GM19351 (cell line): ENCODE data around the gene OTOP3.
"Not testable (repeated sequence)": the region's sequence is repeated elsewhere in the genome, so short reads cannot be mapped to it uniquely, and the experiment has no call there.

Experiments
- ATAC-seq: cut with Tn5 transposase; IDR thresholded peaks from one replicate; pipeline ENCODE4 v1.9.1; 2021; ENCODE audit warnings: mild to moderate bottlenecking, moderate library complexity; ENCODE audit not compliant: unreplicated experiment

The OTOP3 gene, protein sequence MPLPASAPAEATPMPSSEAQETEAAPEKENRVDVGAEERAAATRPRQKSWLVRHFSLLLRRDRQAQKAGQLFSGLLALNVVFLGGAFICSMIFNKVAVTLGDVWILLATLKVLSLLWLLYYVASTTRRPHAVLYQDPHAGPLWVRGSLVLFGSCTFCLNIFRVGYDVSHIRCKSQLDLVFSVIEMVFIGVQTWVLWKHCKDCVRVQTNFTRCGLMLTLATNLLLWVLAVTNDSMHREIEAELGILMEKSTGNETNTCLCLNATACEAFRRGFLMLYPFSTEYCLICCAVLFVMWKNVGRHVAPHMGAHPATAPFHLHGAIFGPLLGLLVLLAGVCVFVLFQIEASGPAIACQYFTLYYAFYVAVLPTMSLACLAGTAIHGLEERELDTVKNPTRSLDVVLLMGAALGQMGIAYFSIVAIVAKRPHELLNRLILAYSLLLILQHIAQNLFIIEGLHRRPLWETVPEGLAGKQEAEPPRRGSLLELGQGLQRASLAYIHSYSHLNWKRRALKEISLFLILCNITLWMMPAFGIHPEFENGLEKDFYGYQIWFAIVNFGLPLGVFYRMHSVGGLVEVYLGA

DNA sequence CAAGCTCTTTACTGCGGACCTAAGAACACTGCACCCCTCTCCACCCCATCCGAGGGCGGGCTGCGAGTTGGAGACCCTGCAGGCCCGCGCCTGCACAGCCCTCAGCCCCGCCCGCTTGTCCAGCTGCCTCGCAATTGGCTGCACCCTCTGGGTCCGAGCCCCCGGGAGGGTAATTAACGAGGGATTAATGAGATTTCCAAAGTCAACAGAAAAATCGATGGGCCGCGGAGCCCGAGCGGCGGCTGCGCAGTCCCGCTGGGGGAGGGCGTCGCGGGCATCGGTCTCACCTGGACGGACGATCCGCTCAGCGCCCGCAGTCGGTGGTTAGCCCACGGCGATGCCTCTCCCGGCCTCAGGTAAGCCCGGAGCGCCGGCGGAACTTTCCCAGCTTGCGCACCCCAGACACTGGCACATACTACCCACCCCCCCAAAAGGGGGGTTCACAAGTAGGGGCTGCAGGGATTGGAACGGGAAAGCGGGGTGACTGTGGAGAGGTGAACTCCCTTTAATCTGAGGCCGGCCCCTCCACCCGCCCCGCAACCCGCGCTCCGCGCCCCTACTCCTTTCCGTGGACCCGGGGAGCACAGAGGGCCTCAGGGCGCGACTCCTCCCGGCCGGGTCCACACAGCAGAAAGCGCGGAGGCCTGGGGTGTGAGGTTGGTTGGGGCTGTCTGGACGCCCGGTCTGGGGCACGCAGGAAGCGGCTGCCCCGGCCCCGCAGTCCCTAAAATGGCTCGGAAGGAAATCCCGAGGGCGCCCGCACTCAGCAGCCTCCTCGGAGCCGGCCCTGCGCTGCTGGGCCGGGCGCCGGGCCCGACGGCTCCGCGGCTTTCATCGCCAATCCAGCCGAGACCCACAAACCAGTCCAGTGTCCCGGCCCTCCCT is at the start of gene OTOP3:
Gene OTOP3 (plus strand): TSS at position 314 of the 885 bp plus-strand sequence. CDS start 24 bp downstream, at position 338.
- ATAC-seq, result no peak

DNA sequence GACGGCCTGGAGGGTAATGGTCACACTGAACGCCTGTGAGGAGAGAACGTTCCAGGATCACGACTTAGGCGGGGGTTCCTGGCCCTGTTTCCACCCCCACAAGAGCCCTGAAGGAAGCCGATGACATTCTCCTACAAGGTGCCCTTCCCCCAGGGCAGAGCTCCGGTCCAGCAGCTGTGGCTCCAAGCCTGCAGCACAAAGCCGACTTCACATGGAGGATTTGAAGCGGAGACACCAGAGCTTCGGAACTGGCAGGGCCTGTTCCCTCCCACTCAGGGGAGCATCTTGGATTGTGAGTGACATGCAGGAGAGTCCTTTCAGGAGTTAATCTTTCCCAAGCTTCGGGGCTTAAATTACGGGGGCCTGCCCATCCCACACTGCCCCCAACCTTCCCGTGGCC is 47.2 kb upstream of the OTOP3 start:
- no peak for ATAC-seq

DNA sequence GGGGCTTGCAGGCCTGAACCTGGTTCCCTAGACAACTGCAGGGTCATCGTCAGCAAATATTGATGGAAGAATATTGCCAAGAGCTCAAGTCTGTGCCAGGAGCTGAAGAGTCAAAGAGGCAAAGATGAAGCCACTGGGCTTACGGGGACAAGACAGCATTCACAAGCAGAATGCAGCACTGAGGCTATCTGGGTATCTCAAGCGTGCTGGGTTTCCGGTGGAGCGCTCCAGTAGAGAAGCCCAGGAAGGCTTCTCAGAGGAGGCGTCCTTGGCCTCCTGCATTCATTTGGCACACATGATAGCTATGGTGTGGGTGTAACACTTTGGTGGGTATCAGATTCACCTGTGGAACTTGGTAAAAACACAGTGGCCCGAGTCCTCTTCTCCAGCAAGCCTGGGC is 45.1 kb upstream of the OTOP3 start:
- no peak for ATAC-seq

DNA sequence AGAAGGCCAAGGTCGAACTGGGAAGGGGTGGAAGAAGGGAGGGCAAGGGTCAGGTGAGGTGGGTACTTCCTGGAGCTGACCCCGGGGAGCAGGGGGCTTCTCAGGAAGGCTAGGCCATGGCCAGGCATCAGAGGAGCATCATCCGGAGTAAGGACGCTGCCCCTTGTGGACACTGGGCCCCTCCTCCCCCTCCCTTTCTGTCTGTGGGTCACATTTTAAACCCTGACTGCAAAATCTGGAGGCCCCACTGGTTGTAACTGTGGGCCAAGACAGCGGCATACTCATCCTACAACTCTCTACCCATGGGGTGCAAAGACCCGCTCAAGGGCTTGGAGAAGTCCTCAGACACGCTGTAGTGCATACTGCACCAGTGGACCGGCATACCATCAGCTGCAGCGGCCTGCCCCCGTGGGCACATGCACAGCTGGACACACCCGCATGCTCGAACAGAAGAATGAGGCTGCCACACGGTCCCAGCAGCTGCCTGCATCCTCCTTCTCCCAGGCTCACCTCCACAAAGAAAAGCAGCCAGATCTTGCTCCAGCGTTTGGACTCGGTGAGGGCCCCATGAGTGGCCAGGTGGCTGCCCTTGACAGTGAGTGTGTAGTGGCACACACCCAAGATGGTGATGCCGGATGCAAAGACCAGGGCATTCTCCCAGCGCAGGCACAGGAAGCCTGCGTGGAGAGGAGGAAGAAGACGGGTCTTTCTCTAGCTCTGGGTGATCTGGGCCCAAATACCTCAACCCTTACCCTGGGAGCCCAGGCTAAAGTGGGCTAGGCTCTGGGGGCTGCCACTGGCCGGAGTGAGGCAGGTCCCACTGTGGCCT is 43.5 kb upstream of the OTOP3 start:
- no peak for ATAC-seq

DNA sequence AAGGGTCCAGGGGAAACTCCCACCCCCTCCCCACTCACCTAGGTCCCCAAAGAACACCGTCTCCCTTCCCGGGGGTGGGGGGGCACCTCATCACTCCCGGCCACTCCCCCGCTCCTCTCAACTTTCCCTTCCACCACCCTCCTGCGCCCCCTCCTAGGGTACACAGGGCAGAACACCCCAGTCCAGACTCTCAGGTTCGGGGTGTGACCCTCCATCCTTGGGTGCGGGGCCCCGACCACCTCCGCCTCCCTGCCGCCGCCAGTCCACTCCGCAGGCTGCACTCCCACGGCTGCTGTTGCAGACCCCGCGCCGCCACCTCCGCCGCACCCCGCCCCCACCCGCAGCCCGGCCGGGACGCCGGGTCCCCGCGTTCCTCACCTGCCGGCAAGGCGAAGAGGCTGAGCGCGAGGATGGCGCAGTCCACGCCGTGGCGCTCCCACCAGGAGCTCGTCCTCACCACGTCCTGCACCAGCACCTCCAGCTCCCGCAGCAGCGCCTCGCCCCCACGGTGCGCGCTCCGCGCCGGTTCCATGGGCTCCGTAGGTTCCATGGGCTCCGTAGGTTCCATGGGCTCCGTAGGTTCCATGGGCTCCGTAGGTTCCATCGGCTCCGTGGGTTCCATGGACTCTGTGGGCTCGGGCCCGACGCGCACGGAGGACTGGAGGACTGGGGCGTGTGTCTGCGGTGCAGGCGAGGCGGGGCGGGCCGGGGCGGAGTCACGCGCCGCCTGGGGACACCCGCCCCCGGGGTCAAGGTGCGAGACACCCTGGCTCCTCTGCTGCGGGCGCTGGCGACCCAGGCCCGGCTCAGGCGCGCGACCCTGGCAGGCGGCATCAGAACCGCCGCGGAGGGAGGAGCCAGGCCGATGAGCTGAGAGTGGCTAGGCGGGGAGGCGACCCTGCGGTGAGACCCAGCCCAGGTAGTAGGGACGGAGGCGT is 42.5 kb upstream of the OTOP3 start, which contains the start of gene FADS6:
Gene FADS6 (minus strand): TSS at position 660 of the 938 bp plus-strand sequence. CDS start 38 bp downstream, at position 622.
- ATAC-seq, result no peak

DNA sequence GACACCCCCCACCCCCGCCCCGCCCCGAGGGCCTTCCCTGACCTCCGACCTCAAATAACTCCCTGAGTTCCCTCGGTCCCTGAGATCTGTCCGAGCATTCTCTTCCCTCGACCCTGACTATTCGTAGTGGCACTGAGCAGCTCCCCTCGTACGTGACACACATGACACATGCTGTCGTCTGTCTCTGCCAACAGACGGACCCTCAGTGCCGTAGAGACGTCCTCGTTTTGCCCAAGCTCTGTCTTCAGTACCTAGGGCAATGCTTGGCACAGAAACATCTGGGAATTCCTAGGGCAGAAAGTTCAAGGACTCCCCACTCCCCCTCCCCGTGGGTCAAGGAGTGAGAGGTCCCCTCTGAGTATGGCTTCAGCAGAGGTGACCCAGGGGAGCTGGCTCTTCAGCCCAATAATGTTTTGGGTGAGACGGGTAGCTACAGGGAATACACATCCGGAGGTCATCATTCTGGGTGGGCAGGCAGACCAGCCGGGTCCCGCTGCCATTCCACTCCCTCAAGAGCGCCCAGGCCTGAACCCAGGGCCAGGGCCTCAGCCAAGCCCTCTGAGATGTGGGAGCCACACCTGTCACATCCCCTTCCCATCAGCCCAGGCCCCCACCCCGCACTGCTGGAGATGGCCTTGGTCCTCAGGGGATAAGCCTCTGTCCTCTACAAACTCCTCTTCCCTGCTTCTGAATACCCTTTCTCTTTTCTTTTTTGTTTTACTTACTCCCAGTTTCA is 41.6 kb upstream of the OTOP3 start:
- no peak for ATAC-seq

DNA sequence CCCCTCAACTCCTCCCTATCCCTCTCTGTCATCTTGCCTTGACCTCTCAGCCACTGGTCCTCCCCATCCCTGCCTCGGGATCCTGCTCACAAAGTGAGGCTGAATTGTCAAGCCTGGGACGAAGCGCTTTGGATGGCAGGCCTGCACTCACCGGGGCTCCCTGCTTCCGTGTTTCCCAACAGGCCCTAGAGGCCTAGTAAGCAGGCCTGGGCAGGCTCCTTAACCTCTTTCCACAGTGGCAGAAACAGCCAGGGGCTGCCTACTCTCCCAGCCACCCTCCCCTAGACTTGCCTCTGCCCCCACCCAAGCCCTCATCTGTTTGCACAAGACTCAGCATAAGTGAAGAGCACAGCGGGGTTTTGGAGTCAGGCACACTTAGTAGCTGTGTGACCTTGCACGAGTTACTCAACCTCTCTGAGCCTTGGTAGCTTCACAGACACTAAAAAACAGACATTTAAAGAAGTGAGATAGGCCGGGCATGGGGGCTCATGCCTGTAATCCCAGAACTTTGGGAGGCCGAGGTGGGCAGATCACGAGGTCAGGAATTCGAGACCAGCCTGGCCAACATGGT is 37.2 kb upstream of the OTOP3 start:
- ATAC-seq, result no peak

DNA sequence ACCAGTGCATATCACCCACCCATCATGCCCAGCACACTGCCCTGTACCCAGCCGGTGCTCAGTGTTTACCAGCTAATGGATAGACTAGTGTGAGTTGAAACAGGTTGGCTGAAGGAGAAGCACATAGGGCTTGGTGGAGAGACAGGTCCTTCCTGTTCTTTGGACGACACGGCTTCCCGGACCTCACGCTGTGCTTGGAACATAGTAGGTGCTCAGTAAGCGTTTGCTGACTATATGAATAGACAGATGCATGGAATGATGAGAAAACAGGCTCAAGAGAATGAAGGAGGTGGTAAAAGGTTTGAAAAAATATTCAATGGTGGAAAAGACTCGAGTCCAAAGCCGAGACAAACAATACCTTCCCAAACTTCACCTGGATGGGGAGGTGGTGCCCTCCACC is 35.5 kb upstream of the OTOP3 start:
- ATAC-seq, result no peak

DNA sequence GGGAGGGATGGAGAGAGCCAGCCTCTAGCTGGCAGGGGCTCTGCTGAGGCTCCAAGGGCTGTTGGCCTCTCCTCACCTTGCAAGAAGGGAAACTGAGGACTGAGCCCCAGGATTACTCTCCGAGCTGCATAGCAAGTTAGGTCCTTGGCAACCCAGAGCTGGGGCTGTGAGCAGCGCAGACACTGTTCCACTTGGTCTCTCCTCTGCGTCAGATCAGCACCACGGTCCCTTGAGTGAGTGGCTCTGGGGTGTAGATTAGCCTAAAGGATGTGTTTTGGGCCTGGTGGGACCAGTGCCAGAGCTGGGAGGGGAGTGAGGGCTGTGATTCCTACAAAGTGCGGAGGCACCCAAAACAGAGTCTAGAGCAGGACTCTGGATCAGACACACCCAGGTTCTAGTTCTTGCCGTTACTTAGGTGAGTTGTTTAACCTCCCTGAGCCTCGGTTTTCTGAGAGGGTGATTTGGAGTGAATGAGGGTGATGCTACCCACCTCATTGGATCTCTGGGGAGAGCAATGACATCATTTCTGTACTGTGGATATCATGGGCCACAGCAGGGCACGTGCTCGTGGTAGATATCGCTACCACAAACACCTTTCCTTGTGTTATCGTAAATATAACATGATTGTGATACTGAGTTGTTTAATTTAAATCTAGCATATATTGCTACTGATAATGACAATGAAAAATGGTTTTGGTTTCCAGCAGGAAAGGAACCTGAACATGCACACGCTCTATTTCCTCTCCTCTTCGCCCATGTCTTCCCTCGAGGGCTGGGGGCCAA is 34.2 kb upstream of the OTOP3 start:
- ATAC-seq, result no peak

DNA sequence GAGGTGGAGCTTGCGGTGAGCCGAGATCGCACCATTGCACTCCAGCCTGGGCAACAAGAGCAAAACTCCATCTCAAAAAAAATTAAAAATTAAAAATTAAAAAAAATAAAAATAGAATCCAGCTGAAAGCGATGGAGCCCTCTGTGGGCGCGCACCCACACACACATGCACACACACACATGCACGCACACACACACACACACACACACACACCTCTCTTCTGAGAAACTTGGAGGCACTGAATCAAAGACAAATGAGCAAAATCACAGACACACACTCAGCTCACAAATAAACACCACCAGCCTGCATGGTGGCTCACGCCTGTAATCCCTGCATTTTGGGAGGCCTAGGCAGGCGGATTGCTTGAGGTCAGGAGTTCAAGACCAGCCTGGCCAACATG is 32.7 kb upstream of the OTOP3 start:
- ATAC-seq, result no peak

DNA sequence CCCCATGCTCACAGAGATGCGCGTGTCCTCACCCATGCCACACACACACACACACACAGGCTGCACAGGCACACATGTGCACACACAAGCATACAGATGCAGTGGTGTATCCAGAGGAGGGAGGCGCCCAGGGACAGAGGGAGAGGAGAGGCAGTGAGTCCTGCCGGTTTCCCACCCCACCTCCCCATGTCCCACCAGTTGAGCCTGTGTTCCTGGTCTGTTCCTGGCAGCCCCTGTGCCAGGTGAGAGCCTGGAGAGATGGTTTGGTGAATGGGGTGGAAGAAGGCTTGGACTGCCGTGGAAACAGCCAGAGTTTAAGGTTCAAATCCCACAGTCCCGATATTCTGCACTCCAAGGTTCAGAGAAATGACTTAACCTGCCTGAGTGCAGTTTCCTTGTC is 32.0 kb upstream of the OTOP3 start:
- ATAC-seq, result no peak

DNA sequence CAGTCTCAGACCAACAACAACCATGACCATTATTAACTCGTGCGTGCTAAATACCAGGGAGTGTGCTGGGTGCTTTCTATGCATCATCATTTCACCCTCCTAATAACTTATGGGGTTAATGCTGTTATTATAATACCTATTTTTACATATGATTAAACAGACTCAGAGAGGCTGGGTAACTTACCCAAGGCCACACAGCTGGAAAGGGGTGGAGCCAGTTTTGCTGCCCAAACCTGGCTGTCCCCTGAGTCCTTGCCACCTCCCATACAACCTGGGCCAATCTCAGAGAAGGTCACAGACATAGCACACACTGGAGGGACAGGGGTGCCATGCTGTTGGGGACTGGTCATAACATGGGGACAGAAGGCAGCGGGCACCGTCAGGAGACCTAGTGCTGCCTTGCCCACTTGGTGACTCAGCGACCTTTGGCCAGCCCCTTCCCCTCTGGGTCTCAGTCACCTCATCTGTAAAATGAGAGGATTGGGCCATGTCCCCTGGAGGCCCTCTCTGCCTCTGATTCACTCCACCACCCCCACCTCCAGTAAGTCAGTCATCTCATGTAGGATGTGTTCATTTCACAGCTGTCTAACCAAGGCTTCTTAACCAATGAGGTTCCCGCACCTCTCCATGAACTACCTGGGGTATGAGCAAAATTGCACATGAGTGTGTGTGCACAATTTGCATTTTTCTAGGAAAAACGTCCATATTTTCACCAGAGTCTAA is 30.9 kb upstream of the OTOP3 start:
- ATAC-seq, result no peak

DNA sequence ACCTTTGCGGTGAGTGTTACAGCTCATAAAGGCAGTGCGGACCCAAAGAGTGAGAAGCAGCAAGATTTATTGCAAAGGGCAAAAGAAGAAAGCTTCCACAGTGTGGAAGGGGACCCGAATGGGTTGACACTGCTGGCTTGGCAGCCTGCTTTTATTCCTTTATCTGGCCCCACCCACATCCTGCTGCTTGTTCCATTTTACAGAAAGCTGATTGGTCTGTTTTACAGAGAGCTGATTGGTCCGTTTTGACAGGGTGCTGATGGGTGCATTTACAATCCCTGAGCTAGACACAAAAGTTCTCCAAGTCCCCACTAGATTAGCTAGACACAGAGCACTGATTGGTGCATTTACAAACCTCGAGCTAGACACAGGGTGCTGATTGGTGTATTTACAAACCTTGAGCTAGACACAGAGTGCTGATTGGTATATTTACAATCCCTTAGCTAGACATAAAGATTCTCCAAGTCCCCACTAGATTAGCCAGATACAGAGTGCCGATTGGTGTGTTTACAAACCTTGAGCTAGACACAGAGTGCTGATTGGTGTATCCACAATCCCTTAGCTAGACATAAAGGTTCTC is 29.4 kb upstream of the OTOP3 start:
- not testable (repeated sequence) for ATAC-seq

DNA sequence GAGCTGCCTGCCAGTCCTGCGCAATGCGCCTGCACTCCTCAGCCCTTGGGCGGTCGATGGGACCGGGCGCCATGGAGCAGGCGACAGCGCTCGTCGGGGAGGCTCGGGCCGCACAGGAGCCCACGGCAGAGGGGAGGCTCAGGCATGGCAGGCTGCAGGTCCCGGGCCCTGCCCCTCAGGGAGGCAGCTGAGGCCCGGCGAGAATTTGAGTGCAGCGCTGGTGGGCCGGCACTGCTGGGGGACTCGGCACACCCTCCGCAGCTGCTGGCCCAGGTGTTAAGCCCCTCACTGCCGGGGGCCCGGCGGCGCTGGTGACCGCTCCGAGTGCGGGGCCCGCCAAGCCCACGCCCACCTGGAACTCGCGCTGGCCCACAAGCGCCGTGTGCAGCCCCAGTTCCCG is 28.7 kb upstream of the OTOP3 start:
- ATAC-seq, result no peak

DNA sequence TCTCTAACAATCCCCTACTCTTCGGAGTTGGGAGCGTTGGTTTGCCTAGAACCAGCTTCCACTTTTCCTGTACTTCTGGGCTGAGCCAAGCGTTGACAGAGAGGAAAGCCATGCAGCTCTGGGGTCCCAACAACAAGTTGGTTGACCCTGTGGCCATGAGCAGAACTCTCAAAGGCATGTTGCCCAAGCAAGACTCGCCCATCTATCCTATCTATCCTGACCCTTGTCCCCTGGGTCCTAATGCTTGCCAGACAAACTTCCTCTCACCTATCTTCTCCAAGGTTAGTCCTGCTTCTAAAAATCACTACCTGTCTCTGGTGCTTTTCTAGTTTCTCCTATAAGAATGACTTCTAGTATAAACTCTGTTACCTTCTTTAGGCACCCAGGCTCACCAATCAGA is 26.6 kb upstream of the OTOP3 start:
- not testable (repeated sequence) for ATAC-seq

DNA sequence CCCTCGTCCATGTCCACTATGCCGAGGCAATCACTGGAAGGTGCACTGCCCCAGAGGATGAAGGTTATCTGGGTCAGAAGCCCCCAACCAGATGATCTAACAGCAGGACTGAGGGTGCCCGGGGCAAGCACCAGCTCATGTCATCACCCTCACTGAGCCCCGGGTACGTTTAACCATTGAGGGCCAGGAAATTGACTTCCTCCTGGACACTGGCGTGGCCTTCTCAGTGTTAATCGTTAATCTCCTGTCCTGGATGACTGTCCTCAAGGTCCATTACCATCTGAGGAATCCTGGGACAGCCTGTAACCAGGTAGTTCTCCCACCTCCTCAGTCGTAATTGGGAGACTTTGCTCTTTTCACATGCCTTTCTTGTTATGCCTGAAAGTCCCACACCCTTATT is 24.3 kb upstream of the OTOP3 start:
- not testable (repeated sequence) for ATAC-seq
